HG02885 (cell line): ENCODE results near the gene SPRED2.
"Not testable (repeated sequence)": the region's sequence is repeated elsewhere in the genome, so short reads cannot be mapped to it uniquely, and the experiment has no call there.

Source experiments
- ATAC-seq: cut with Tn5 transposase; IDR thresholded peaks from one replicate; pipeline ENCODE4 v1.9.1; 2021; ENCODE audit warnings: mild to moderate bottlenecking; ENCODE audit not compliant: unreplicated experiment, poor library complexity

SPRED2 gene

DNA sequence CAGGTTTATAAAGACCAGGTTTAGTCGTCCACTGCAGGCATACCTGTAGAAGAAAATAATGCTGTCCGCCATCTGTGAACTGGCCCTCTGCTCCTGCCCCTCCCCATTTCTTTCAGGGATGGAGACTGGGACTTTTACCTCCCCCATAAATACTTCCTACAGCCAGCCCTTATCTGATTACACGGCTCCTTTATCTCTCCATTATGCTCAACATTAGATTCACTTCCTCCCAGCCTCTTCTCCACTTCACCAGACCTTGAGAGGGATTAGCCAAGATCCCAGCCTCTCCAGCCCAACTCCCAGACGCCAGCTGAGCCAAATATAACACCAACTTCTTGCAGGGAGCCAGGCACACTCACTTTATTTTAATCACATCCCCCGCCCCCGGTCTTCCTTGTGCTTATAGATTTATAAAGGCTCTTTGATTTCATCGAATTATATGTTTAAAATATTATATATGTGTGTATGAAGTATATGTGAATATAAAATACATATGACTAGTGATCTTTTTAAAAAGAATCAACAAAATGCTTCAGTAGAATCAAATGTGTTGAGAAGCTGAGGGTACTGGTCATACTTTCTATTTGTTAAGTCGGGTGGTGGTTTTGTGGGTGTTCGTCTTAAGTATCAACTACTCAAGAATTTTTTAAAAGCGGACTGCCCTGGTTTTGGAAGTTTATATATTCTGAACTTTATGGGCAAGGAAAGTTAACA, 81.0 kb downstream of the SPRED2 start:
- ATAC-seq: no peak

DNA sequence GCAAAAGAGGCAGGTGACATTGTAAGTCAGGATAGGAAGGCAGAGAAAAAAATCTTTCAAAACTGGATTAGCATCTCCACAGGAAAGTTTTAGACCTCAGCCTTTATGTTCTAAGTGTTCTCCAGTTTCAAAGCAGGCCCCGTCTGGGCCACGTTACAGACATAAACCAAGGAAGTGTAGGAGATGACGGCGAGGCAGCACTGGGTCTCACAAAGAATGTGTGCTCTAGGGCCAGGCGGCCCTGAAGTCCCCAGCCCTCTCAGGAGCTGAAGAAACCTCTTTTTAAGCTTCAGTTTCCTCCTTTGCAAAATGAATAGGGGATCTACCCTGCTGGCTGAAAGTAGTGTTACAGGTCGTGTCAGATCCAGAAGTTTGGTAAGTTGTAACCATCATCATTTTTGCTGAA, 81.7 kb downstream of the SPRED2 start:
- peak; percentile 67 for ATAC-seq

DNA sequence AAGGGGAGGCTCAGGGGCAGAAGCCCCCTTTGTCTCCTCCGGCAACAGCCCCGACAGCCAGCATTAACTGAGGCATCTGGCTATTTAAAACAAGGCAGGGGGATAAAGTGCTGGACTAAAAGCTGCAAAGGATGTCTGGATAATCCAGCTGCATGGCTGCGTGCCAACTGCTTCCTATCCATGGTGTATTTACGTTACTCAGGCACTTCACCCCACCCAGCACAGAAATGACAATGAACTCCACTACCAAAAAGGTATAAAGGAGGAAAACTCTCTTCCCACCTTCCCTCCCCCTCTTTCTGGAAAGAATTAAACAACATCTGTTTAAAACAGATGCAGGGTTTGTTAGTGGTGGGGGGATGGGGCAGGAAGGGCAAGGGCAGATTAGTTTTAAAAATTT, 82.5 kb downstream of the SPRED2 start:
- no peak for ATAC-seq

DNA sequence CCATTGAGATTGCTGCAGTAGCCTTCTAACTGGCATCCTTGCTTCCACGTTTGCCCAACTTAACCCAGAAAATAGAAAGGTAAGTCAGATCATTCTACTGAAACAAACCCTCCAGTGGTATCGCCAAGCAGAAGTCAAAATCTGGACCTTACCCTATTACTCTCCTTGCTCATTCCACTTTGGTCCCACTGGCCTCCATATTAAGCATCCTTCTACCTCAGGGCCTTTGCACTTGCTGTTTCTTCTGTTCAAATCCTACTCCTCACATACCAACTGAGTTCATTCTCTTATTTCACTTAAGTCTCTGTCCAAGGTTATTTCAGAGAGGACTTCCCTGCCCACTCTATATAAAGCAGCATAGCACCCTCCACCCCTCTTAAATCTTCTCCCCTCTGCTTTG, 84.5 kb downstream of the SPRED2 start:
- no peak for ATAC-seq

DNA sequence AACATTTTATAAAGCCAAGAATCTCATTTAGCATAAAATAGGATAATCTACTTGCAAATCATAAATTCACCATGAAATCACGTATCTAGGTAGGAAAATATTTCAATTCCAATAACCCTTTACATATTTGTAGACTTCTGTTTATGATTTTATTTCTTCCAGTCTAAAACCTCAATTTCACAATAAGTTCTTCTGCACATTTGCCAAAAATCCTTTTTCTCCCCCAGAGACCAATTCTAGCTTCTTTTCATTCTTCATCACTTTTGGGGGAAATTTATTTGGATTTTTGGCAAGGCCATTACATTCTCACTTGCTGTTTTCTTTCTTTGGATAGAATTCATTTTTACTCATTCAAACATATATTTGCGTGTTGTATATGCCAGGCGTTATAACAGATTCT, 86.8 kb downstream of the SPRED2 start:
- ATAC-seq: no peak

DNA sequence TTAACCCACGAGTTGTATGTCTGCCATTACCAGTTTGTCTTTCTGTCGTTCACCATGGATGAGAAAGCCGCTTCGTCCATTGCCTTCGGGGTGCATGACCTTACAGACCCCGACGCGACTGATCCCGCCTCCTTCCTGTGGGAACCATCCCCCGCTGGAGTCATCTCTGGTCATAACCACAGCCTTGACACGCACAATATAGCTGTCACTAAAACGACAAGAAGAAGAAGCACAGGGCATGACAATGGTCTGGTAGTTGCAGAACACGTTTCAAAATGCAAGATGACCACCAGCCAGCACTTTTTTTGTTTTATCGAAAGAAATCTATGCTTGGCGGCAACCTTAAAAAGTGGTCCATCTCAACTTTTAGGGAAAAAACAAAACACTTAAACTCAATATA, 87.7 kb downstream of the SPRED2 start:
- no peak for ATAC-seq

DNA sequence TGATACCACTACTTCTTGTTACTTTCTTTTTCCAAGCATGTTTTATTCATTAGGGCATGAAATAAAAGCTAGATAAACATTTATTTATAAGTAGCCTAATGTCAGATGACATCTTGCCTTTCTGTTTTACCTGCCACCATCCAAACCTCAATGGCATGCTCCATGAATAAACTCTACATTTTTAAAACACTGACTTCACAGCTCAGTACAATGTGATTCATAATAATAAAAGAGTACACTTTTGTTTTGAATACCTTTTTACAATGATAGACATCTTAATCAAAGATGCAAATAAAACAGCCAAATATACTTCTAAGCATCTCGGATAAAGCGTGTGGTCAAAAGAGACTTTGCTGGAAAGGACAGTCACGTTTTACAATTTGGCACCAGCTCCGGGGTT, 88.2 kb downstream of the SPRED2 start:
- no peak for ATAC-seq

DNA sequence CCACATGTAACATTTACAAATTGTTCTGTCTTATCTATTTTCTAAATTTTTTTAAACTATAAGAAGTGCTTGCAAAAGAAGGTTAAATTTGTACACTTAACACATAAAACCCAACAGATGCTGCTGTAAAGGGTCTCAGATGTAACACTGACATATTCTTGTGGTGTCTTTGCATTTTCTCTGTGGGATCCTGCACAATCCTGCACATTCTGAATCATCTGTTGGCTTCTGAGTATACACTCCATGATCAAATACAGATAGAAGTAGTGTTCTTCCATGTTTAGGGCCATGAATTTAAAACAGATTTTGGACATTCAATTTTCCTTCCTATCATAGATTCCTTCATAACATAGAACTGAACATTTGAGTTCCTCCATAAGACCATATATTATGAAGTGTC, 89.0 kb downstream of the SPRED2 start:
- ATAC-seq: no peak

DNA sequence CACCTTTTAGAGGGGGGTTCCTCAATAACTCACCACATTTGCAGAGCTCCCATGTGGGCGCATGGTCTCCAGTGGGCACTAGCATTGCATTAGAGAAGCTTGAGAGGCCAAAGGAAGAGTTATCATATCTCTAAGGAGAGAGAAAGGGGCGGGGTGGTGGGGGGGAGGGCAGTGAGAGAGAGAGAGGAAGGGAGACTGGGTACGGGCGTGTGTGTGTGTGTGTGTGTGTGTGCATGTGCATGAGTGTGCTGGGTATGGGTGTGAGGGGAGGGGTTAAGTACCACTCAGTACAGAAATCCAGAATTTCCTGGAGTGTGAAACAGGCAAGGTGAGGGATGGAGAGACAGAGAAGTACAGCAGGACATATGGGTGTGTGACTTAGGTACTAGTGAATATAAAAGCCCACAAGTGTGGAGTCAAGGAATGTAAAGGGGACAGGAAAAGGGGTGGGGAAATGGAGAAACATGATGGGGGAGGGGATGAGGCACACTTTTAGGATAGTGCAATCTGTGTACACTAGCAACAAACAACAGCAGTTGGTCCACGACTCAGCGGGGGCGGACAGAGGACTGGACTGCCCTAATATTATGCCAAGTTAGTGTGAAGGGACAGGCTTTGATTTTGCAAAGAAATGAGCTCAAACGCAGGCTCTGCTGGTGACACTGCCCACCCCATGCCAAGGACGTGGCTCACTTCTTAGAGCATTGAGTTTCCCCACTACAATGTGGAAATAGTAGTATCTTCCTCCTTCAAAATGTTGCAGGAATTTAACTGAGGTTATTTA, 91.3 kb downstream of the SPRED2 start:
- no peak for ATAC-seq

DNA sequence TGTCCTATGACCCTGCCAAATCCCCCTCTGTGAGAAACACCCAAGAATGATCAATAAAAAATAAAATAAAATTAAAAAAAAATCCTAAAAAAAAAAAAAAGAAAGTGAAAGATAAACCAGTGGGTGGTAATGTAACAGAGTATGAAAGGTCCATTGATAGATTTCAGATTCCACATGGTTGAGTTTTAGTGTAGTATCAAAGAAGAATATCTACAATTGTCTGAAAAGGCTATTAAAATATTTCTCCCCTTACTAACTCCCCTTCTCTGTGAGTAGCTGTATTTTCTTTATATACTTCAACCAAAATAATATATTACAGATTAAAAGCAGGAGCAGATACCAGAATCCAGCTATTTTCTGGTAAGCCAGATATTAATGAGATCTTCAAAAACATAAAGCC, 92.8 kb downstream of the SPRED2 start:
- ATAC-seq: no peak

DNA sequence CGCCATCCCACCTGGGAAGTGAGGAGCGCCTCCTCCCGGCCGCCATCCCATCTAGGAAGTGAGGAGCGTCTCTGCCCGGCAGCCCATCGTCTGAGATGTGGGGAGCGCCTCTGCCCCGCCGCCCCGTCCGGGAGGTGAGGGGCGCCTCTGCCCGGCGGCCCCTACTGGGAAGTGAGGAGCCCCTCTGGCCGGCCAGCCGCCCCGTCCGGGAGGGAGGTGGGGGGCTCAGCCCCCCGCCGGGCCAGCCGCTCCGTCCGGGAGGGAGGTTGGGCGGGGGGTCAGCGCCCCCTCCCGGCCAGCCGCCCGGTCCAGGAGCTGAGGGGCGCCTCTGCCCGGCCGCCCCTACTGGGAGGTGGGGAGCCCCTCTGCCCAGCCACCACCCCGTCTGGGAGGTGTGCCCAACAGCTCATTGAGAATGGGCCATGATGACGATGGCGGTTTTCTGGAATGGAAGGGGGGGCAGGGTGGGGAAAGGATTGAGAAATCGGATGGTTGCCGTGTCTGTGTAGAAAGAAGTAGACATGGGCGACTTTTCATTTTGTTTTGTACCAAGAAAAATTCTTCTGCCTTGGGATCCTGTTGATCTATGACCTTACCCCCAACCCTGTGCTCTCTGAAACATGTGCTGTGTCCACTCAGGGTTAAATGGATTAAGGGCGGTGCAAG, 93.4 kb downstream of the SPRED2 start:
- ATAC-seq: not testable (repeated sequence)

DNA sequence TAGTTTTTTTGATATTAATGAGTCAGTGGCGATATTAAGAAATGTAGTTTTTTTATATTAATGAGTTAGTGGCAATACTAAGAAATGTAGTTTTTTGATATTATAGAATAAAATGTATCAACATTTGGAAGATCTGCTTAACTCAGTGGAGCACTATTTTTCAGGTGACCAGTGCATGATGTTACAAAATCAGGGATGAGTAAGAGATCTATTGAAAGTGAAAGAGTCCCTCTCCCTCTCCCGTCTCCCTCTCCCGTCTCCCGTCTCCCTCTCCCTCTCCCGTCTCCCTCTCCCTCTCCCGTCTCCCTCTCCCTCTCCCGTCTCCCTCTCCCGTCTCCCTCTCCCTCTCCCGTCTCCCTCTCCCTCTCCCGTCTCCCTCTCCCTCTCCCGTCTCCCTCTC, 94.5 kb downstream of the SPRED2 start:
- not testable (repeated sequence) for ATAC-seq

DNA sequence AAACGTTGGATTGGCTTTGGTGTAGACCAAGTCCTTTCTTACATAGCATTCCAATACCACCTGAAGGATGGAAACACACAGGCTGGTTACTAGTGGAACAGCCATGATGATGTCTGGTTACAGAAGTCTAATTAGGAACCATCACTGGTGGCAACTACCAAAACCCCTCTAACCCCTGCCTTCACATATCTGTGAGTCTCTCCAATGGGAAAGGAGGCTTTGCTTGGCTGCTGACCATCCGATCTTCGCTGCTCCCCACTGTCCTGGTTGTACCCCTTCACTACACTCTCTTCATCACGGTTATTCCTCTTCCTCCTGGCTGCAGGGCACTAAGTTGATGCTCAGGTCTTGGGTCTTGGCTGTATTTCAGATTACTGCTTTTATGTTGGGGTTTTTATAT, 97.7 kb downstream of the SPRED2 start:
- no peak for ATAC-seq

DNA sequence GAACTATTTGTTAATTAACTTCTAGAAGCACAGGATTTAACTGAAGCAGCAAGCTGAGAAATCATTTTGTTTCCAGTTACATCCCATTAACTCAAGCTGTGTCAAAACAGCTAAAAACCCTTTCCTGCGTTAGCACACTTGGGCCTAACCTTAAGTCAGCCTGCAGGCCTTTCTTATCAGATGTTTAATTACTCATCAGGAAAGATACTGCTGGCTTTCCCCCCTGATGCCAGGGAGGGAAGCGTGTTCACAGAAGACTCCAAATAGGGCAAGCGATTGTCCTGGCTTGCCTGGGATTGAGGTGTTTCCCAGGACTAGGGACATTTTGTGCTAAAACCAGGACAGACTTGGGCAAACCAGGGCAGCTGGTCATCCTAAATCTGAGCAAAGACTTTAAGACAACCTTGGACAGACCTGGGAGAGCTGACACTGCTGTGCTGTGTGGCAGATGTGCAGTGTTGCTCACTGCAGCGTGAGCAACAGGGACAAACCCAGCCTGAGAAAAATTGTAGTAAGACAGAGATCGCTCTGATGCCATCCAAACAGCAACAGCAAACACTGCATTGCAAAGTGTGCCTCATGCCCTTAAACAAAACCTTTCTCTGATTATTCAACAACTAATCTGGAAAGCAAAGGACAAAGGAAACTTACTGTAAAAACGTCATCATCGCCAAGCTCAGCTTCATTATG, 100.9 kb downstream of the SPRED2 start:
- no peak for ATAC-seq

DNA sequence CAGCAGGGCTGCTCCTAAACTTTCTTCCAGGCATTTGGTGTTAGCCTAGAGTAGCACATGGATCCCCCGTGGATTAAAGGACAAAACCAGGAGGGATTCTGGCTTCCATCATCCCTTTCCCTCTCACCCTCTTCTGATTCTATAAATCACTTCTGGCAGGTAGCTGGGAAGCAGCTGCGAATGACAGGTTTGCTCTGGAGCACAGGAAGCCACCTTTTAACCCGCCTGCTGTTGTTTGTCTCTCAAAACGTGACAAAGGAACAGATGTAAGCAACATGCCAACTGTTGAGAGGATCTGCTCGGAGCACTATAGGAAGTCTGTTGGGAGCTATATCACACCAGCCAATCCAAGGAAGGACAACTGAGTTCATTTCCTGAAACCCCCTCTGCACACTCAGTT, 102.9 kb downstream of the SPRED2 start:
- ATAC-seq: no peak

DNA sequence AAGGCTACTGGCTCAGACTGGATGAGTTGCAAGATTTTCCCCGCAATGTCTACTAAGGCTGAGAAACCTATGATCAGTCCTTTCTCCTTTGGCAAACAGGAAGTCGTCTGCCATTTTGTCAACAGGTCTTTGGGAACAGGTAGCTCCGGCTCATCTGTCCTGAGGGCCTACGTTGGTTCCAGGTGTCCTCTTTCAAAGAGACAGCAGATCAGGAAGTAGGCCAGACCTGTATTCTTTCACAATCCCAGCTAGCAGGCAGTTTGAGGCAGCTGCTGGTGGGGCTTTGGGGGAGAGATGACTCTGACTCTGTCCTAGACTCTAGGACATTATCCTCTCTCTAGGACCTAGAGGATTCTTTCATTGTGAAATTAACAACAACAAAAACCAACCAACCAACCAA, 106.1 kb downstream of the SPRED2 start:
- no peak for ATAC-seq

DNA sequence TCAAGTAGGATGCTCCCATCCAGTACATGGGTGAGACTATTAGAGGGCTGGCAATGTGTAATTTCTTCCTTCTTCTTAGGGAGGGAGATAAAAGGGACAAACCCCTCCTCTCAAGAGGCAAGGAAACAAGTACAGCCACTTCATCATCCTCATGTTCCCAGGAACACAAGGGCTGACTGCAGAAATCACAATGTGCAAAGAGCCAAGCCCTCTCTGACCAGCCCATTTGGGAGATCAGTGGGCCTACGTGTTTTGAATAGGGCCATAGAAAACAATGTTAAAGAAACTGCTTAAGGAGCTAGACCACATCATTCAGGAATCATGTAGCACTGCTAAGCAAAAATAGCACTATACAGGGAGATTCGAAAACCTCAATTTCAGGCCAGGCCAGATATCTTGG, 107.3 kb downstream of the SPRED2 start:
- ATAC-seq: no peak

DNA sequence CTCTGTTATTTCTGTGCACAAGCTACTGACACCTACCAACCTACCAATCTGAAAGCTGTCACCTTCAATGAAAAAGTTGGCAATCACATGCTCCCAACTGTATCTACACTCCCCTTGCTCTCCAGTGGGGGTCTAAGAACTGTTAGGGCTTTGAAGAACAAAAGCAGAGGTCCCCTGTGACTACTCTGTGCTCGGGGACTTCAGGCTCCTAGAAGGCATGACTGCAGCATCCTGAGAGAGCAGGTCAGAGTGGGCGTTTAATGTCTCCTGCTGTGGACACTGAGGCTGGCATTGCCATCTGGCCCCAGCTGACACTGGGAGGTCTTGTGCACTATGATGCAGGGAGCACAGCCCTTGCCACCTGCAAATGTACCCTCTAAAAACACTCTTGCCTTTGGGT, 111.5 kb downstream of the SPRED2 start:
- ATAC-seq: no peak

DNA sequence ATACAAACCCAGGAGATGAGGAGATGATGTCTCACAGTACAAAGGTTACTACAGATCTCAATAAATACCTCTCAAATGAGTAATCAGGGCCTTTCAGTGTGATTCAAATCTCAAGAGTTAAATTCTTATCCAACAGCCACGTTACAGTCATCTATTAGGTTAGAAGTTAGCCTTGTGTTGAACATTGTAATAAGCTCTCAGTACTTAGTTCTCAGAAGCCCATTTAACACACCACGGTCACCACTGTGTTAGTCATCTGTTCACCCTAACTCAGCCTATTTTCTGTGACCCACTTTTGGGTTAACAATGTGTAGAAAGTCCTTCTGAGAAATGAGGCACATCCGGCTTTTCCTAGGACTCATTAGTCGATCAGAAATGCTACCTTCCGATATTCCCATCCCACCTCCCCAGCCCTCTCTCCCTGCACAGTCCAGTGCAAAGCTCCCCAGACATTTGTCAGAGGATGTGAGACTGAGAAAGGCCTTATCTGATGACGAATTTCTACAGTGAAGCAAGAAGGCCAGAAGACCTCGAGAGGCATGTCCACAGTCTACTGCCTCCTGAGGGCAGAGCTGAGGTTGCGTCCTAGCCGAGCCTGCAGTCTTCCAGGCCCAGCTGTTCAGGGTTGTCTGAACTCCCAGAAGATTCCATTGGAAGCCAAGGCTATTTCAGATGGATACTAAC, 112.2 kb downstream of the SPRED2 start:
- ATAC-seq: peak; percentile 53

DNA sequence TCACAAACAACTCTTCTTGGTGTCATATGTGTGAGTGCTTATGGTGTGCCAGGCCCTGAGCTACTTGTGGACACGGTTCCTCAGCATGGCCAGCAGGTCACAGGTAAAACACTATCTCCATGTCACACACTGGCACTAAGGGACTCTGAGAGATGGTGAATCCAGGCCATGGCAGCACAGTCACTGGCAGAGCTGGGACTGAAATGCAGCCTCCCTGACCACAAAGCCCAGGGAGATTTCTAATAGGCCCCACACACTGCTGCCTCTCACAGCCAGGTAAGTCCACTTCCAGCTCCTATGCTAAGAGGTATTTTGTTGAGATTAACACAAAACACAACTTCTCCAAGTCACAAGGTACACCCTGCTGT, 112.7 kb downstream of the SPRED2 start:
- no peak for ATAC-seq
